ENCODE data around the gene KLC1. TPM values are rescaled to one million over a fixed set of nuclear protein-coding genes. Genes with fewer than 3 reads are reported as not detected.

The KLC1 gene
- total and polyA plus RNA-seq, 7 donors: 25.0 to 399 (median 216) TPM

DNA sequence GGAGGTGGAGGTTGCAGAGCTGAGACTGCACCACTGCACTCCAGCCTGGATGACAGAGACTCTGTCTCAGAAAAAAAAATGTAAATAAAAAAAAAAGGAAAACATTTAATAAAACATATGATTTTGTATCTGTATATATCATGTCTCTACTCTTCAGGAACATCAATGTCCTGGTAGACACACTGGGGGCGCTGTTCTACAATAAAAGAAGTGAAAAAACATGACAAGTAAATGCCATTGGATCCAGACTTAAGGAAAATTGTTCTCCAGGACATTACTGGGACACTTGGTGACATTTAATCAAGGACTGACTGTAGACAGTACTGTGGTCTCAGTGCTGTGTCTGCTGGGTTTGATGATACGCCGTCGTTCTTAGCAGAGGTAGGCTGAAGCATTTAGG, 15.5 kb upstream of the KLC1 start:
- H3K4me1 ChIP-seq: peaks cover 0 to under 1% (median 0%) of the 10 kb centered on the region in 4 donors
- WGBS, 2 donors: 82 to 95% methylated on average over 4 of the region's 4 CpGs
- H3K27ac ChIP-seq: no peak overlapping the region
- intact Hi-C loops (cut with DNase I): no loop called here
- no peaks in the 10 kb centered on the region for H3K36me3 ChIP-seq
- DNase-seq: no peak
- H3K4me3 ChIP-seq: no peak overlapping the region
- peaks cover 0 to 7% (median 4%) of the 10 kb centered on the region in 4 donors for H3K9me3 ChIP-seq
- peaks cover 0 to 3% (median 1%) of the 10 kb centered on the region in 3 donors for H3K27me3 ChIP-seq
- TF ChIP-seq POLR2A (IDR thresholded peaks at IDR 0.05) (no peak), EP300 (IDR thresholded peaks at IDR 0.05) (no peak), POLR2AphosphoS5 (IDR thresholded peaks at IDR 0.05) (no peak)

GRCh38 chr14:103616635-103617300, 12.2 kb upstream of the KLC1 start:
- no peak overlapping the region for H3K27ac ChIP-seq
- H3K4me3 ChIP-seq: no peak overlapping the region
- DNase-seq: no peak
- 60 to 81% methylated on average over 17 of the region's 17 CpGs for WGBS, 2 donors
- TF ChIP-seq, protein P1, sequence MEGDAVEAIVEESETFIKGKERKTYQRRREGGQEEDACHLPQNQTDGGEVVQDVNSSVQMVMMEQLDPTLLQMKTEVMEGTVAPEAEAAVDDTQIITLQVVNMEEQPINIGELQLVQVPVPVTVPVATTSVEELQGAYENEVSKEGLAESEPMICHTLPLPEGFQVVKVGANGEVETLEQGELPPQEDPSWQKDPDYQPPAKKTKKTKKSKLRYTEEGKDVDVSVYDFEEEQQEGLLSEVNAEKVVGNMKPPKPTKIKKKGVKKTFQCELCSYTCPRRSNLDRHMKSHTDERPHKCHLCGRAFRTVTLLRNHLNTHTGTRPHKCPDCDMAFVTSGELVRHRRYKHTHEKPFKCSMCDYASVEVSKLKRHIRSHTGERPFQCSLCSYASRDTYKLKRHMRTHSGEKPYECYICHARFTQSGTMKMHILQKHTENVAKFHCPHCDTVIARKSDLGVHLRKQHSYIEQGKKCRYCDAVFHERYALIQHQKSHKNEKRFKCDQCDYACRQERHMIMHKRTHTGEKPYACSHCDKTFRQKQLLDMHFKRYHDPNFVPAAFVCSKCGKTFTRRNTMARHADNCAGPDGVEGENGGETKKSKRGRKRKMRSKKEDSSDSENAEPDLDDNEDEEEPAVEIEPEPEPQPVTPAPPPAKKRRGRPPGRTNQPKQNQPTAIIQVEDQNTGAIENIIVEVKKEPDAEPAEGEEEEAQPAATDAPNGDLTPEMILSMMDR (IDR thresholded peaks at IDR 0.05): no peak
- no peak for TF ChIP-seq POLR2A (IDR thresholded peaks at IDR 0.05)
- TF ChIP-seq EP300 (IDR thresholded peaks at IDR 0.05): no peak
- TF ChIP-seq POLR2AphosphoS5 (IDR thresholded peaks at IDR 0.05): no peak
- H3K36me3 ChIP-seq: no peaks in the 10 kb centered on the region
- no peaks in the 10 kb centered on the region for H3K4me1 ChIP-seq
- no peaks in the 10 kb centered on the region for H3K9me3 ChIP-seq
- intact Hi-C loops (cut with DNase I): no loop called here
- no peaks in the 10 kb centered on the region for H3K27me3 ChIP-seq

GRCh38 chr14:103619057-103619456, 10.0 kb upstream of the KLC1 start:
- Histone ChIP-seq H3K4me1 (peaks cover 0 to 4% (median 3%) of the 10 kb centered on the region in 4 donors), H3K27me3 (no peaks in the 10 kb centered on the region), H3K4me3 (no peak overlapping the region), H3K9me3 (no peaks in the 10 kb centered on the region), H3K27ac (no peak overlapping the region), H3K36me3 (no peaks in the 10 kb centered on the region)
- WGBS, 2 donors: 81 to 82% methylated on average over 5 of the region's 5 CpGs
- intact Hi-C loops (cut with DNase I): no loop called here
- no peak for DNase-seq
- TF ChIP-seq POLR2AphosphoS5 (IDR thresholded peaks at IDR 0.05) (no peak), EP300 (IDR thresholded peaks at IDR 0.05) (no peak), POLR2A (IDR thresholded peaks at IDR 0.05) (no peak)
- TF ChIP-seq, protein P1 (IDR thresholded peaks at IDR 0.05): no peak

GRCh38 chr14:103621860-103622259, 7.2 kb upstream of the KLC1 start:
- Histone ChIP-seq H3K4me1 (peaks cover 0 to 19% (median 18%) of the 10 kb centered on the region in 4 donors), H3K27me3 (no peaks in the 10 kb centered on the region), H3K9me3 (no peaks in the 10 kb centered on the region), H3K4me3 (no peak overlapping the region), H3K27ac (no peak overlapping the region), H3K36me3 (no peaks in the 10 kb centered on the region)
- DNase-seq: no peak
- 75 to 88% methylated on average over 5 of the region's 5 CpGs for WGBS, 2 donors
- TF ChIP-seq POLR2A (IDR thresholded peaks at IDR 0.05) (no peak), POLR2AphosphoS5 (IDR thresholded peaks at IDR 0.05) (no peak), EP300 (IDR thresholded peaks at IDR 0.05) (no peak)
- intact Hi-C loops (cut with DNase I): no loop called here

GRCh38 chr14:103623308-103623707, 5.7 kb upstream of the KLC1 start:
- WGBS, 2 donors: 70 to 88% methylated on average over 4 of the region's 4 CpGs
- no peaks in the 10 kb centered on the region for H3K9me3 ChIP-seq
- no peak for TF ChIP-seq POLR2AphosphoS5 (IDR thresholded peaks at IDR 0.05)
- no peak for TF ChIP-seq POLR2A (IDR thresholded peaks at IDR 0.05)
- TF ChIP-seq, protein P1 (IDR thresholded peaks at IDR 0.05): no peak
- no peak for TF ChIP-seq EP300 (IDR thresholded peaks at IDR 0.05)
- no peaks in the 10 kb centered on the region for H3K27me3 ChIP-seq
- no peak for DNase-seq
- intact Hi-C loops (cut with DNase I): no loop called here
- peaks cover 0 to 28% (median 27%) of the 10 kb centered on the region in 4 donors for H3K4me1 ChIP-seq
- no peaks in the 10 kb centered on the region for H3K36me3 ChIP-seq
- H3K27ac ChIP-seq: no peak overlapping the region
- H3K4me3 ChIP-seq: no peak overlapping the region

All from sigmoid colon (tissue), 7 donors.